GM23338 (cell line): ENCODE results near the gene DNMT1.

Experiments used
- CTCF ChIP-seq, 2 experiments: fragments of 200-600 bp in 1 of 2; sonication (generic) in 1 of 2; conservative IDR thresholded peaks; 2 replicates each; pipeline versions ENCODE4 v1.5.1 to v1.6.1; 2016 to 2017; ENCODE audit warnings: antibody characterized with exemption in 2 of 2, low read depth in 2 of 2, mild to moderate bottlenecking in 2 of 2, moderate library complexity in 1 of 2
- EZH2 ChIP-seq: fragments of 200-600 bp; sonication (generic); IDR thresholded peaks from one replicate; pipeline ENCODE4 v1.8.0; 2017; ENCODE audit warnings: antibody characterized with exemption, mild to moderate bottlenecking, low read depth; ENCODE audit not compliant: unreplicated experiment
- EZH2phosphoT487 ChIP-seq: fragments of 200-600 bp; sonication (generic); IDR thresholded peaks from one replicate; pipeline ENCODE4 v1.8.1; 2018; ENCODE audit warnings: antibody characterized with exemption; ENCODE audit not compliant: unreplicated experiment
- JUNB ChIP-seq: IDR thresholded peaks from one replicate; pipeline ENCODE4 v1.6.1; 2016; ENCODE audit warnings: antibody characterized with exemption; ENCODE audit not compliant: unreplicated experiment
- NANOG ChIP-seq: IDR thresholded peaks from 2 replicates; pipeline ENCODE4 v1.6.1; 2016; ENCODE audit warnings: antibody characterized with exemption, borderline replicate concordance
- POLR2AphosphoS5 ChIP-seq: IDR thresholded peaks from 2 replicates; pipeline ENCODE4 v1.6.1; 2016; ENCODE audit warnings: antibody characterized with exemption, low read depth
- REST ChIP-seq: IDR thresholded peaks from one replicate; pipeline ENCODE4 v1.6.1; 2018; ENCODE audit warnings: antibody characterized with exemption; ENCODE audit not compliant: unreplicated experiment
- STAT1 ChIP-seq: IDR thresholded peaks from one replicate; pipeline ENCODE4 v1.6.1; 2016; ENCODE audit warnings: antibody characterized with exemption; ENCODE audit not compliant: unreplicated experiment
- ZNF114 ChIP-seq: fragments of 250-450 bp; sonication (Bioruptor Pico); IDR thresholded peaks from 2 replicates; pipeline ENCODE4 v1.5.0; 2020; ENCODE audit warnings: mild to moderate bottlenecking, moderate library complexity

DNA sequence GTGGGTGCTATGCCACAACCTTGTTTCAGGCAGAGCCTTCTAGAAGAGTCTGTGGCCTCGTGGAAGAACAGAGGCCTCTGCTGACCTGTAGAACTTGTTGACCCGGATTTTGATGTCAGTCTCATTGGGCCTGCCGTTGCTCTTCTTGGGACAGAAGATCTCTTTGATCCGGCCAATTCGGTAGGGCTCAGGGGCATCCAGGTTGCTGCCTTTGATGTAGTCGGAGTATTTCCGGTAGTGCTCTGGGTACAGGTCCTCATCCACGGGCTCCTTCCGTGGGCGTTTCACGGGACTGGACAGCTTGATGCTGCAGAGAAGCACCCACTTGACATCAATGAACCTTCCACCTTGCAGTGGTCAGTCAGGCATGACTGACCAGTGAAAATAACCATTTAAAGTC is 51.1 kb downstream of the DNMT1 start:
- no peak for TF ChIP-seq POLR2AphosphoS5
- no peak for TF ChIP-seq CTCF (conservative IDR thresholded peaks at IDR 0.05; ENCODE audit: low read depth in 2 of 2)
- TF ChIP-seq ZNF114, result no peak
- TF ChIP-seq EZH2, result no peak
- TF ChIP-seq EZH2phosphoT487, result no peak
- no peak for TF ChIP-seq NANOG
- no peak for TF ChIP-seq JUNB
- TF ChIP-seq STAT1, result no peak
- TF ChIP-seq REST, result no peak
